GM10266 (cell line): ENCODE results near the gene DMXL2.
"Not testable (repeated sequence)": the region's sequence is repeated elsewhere in the genome, so short reads cannot be mapped to it uniquely, and the experiment has no call there.

Experiments used
- DNase-seq: peaks from one replicate; pipeline ENCODE4 v3.0.0; 2012; ENCODE audit errors: extremely low spot score
- CTCF ChIP-seq: IDR thresholded peaks from 2 replicates; pipeline ENCODE4 v1.5.1; 2012; ENCODE audit warnings: mild to moderate bottlenecking, low read depth; ENCODE audit not compliant: control insufficient read depth, insufficient read depth; ENCODE audit errors: missing control alignments

Gene DMXL2

GRCh38 chr15:51620122-51620521 is 2.4 kb downstream of the DMXL2 start:
- TF ChIP-seq CTCF: no peak

DNA sequence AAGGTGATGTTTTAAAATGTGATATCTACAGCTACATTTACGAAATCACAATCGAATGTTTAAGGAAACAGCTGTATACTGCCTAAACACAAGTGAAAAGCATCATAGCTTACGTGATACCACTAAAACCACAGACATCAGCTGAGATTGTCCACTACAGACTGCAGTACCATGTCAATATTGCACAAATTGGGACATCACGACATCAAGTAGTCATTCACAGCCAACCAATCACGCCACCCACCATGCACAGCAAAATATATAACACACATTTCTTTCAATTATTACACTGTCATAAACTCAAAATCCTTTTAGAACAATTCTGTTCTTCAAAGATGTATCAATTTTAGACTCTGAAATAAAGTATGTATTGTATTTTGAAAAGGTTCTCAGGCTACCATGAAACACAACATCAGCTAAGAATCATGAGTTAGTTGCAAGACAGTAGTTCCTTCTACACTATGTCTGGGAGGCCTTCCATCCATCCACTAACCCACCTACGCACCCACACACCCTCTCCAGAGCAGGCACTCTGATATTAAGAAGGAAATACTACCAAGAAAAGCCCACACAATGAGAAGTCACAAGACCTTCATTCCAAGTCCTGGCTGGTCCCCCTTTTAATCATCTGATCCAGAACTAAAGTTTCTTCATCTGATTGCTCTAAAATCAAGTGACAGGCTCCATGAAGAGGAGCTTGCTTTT is 3.1 kb downstream of the DMXL2 start:
- no peak for TF ChIP-seq CTCF
- DNase-seq: no peak

More at GRCh38 chr15:51620122-51620521, 2.4 kb downstream of the DMXL2 start:
- no peak for DNase-seq

DNA sequence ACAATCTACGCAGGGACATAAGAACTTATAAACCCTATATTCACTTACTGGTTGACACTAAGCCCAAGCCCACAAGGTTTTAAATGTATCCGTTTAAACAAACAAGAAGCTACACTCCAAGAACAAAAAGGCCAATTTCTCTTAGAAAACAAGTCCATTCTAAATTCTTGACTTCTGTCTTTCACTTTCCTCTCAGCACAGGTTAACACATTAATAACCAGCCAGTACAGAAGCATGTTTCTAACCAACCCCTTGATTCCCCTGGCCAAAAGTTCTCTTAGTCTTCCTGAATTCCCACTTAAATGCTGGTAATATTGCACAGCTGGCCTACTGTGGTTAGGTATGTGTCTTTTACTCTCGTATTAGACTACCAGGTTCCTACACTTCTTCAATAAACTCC is 4.7 kb downstream of the DMXL2 start:
- DNase-seq: no peak

GRCh38 chr15:51613951-51614350 is 8.6 kb downstream of the DMXL2 start:
- no peak for DNase-seq

More for the DNA sequence above, 4.7 kb downstream of the DMXL2 start:
- no peak for TF ChIP-seq CTCF

GRCh38 chr15:51612669-51613068 is 9.9 kb downstream of the DMXL2 start:
- not testable (repeated sequence) for DNase-seq

More at GRCh38 chr15:51613951-51614350, 8.6 kb downstream of the DMXL2 start:
- TF ChIP-seq CTCF: no peak

GRCh38 chr15:51603462-51603948 is 19.1 kb downstream of the DMXL2 start:
- DNase-seq: not testable (repeated sequence)

DNA sequence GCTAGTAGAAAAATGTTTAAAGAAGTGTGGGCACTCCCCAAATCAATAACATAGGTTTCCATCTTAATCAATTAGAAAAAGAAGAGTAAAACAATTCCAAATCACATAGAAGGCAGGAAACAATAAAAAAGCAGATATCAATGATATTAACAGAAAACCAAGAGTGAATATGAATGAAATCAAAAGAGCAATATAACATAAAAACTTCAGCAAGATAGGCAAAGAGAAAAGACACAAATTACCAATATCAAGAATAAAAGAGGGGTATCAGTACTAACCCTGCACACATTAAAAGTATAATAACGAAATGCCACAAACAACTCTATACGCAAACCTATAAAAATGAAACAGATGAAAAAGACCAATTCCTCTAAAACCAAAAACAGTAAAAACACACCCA is 19.6 kb downstream of the DMXL2 start:
- no peak for TF ChIP-seq CTCF
- no peak for DNase-seq

- DNase-seq: no peak
- no peak for TF ChIP-seq CTCF
Observed at GRCh38 chr15:51602484-51602883, 20.1 kb downstream of the DMXL2 start.
